HFFc6 (cell line): ENCODE results near the gene CIITA. TPM values are rescaled to one million over a fixed set of nuclear protein-coding genes. Genes with fewer than 3 reads are reported as not detected.
A peak's percentile ranks its signal among the peaks of the same experiment; 100 is the strongest.

Experiments used
- DNase-seq: peaks from one replicate; pipeline ENCODE4 v3.0.0-alpha.2; 2018
- H3K27ac Mint-ChIP-seq: 2 replicates; pipeline ENCODE4 v1.8.0; 2020; ENCODE audit warnings: mild to moderate bottlenecking, mixed read lengths
- H3K27me3 Mint-ChIP-seq: 2 replicates; pipeline ENCODE4 v1.8.0; 2021; ENCODE audit warnings: mild to moderate bottlenecking, moderate library complexity, mixed read lengths; ENCODE audit not compliant: insufficient read depth
- H3K36me3 Mint-ChIP-seq: 2 replicates; pipeline ENCODE4 v1.8.0; 2021; ENCODE audit warnings: low read depth, mixed read lengths
- H3K4me1 Mint-ChIP-seq: 2 replicates; pipeline ENCODE4 v1.8.0; 2020; ENCODE audit warnings: low read depth, mixed read lengths
- H3K4me3 Mint-ChIP-seq: 2 replicates; pipeline ENCODE4 v1.8.0; 2020; ENCODE audit warnings: mild to moderate bottlenecking, moderate library complexity, mixed read lengths
- H3K9me3 Mint-ChIP-seq: 2 replicates; pipeline ENCODE4 v1.8.0; 2020; ENCODE audit warnings: mild to moderate bottlenecking, mixed read lengths
- total RNA-seq, 6 experiments: library from RNA; stranded (reverse); fragmentation: NEBNext Ultra II Directional; extraction: Animal tissue kit (Norgen Biotek cat#: 25700); gene quantifications; 2 replicates in 1 of 6; 3 replicates in 5 of 6; pipeline ENCODE4 v1.2.3, GENCODE V29; 2021
- TF ChIP-seq, protein P1 (sequence below): fragments of 200-600 bp; sonication (generic); IDR thresholded peaks from 2 replicates; pipeline ENCODE4 v1.5.0; 2021; ENCODE audit warnings: antibody characterized with exemption, mild to moderate bottlenecking

The CIITA gene
- total RNA-seq, 6 experiments from 2014 or later, result 0.11 to 0.24 (median 0.13) TPM; not detected in 1

DNA sequence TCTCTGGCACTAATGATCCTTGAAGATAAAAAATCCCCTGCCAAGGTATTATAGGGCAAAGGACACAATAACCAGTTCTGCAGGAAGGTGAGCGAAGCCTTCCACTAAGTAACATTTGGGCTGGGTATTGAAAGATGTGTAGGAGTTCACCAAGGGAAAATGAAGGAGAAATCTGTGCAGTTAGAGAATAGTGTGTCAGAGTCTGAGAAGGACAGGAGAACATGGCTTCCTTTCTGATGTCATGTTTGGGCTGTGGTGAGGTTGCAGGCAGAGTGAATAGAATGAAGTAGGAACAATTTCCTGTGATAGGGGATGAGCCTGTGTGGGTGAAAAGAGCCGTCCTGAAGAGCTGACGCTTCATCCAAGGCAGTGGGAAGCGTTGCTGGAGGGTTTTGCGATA, 24.1 kb upstream of the CIITA start:
- H3K27ac Mint-ChIP-seq, result no peak overlapping the region
- H3K4me3 Mint-ChIP-seq, result peak overlapping the region; percentile 5; the same call in 1 of the 2 replicates
- H3K9me3 Mint-ChIP-seq, result no peaks in the 10 kb centered on the region
- no peaks in the 10 kb centered on the region for H3K36me3 Mint-ChIP-seq
- no peaks in the 10 kb centered on the region for H3K4me1 Mint-ChIP-seq
- TF ChIP-seq, protein P1, sequence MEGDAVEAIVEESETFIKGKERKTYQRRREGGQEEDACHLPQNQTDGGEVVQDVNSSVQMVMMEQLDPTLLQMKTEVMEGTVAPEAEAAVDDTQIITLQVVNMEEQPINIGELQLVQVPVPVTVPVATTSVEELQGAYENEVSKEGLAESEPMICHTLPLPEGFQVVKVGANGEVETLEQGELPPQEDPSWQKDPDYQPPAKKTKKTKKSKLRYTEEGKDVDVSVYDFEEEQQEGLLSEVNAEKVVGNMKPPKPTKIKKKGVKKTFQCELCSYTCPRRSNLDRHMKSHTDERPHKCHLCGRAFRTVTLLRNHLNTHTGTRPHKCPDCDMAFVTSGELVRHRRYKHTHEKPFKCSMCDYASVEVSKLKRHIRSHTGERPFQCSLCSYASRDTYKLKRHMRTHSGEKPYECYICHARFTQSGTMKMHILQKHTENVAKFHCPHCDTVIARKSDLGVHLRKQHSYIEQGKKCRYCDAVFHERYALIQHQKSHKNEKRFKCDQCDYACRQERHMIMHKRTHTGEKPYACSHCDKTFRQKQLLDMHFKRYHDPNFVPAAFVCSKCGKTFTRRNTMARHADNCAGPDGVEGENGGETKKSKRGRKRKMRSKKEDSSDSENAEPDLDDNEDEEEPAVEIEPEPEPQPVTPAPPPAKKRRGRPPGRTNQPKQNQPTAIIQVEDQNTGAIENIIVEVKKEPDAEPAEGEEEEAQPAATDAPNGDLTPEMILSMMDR, result no peak
- DNase-seq, result no peak
- H3K27me3 Mint-ChIP-seq, result peaks cover 30% of the 10 kb centered on the region

DNA sequence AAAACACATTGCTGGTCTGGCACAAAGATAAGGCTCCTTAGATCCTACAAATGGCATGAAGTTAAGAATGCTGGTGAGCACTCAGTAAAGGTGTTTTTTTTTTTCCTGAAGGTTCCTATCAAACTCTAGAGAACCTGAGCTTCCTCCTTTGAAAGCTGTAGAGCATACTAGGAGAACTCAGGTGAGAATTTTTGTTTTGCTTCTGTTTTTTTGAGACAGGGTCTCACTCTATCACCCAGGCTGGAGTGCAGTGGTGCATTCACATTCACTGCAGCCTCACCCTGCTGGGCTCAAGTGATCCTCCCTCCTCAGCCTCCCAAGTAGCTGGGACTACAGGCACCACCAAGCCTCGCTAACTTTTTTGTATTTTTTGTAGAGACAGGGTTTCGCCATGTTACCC, 21.0 kb upstream of the CIITA start:
- H3K27ac Mint-ChIP-seq, result no peak overlapping the region
- H3K27me3 Mint-ChIP-seq, result peaks cover 31% of the 10 kb centered on the region
- no peak for DNase-seq
- H3K4me1 Mint-ChIP-seq, result no peaks in the 10 kb centered on the region
- H3K9me3 Mint-ChIP-seq, result no peaks in the 10 kb centered on the region
- TF ChIP-seq, protein P1, result no peak
- no peaks in the 10 kb centered on the region for H3K36me3 Mint-ChIP-seq
- H3K4me3 Mint-ChIP-seq, result no peak overlapping the region

DNA sequence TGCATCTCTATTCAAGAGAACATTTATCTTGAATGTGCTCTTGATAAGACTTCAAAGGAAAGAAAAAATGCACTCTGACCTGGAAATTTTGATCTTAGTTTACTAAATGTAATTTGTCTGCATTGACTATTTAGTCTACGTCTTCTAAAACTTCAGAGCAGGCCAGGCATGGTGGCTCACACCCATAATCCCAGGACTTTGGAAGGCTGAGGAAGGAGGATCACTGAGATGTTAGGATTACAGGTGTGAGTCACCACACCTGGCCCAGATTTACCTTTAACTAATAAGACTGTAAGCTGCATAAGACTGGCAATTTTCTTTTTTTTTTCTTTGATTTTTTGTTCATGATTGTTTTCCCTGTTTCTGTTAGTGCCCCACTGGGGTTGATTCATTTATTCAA, 18.8 kb upstream of the CIITA start:
- no peaks in the 10 kb centered on the region for H3K9me3 Mint-ChIP-seq
- H3K4me1 Mint-ChIP-seq, result peaks cover 11% of the 10 kb centered on the region
- no peak overlapping the region for H3K27ac Mint-ChIP-seq
- no peaks in the 10 kb centered on the region for H3K36me3 Mint-ChIP-seq
- TF ChIP-seq, protein P1, result no peak
- peaks cover 23% of the 10 kb centered on the region for H3K27me3 Mint-ChIP-seq
- DNase-seq, result no peak
- no peak overlapping the region for H3K4me3 Mint-ChIP-seq

DNA sequence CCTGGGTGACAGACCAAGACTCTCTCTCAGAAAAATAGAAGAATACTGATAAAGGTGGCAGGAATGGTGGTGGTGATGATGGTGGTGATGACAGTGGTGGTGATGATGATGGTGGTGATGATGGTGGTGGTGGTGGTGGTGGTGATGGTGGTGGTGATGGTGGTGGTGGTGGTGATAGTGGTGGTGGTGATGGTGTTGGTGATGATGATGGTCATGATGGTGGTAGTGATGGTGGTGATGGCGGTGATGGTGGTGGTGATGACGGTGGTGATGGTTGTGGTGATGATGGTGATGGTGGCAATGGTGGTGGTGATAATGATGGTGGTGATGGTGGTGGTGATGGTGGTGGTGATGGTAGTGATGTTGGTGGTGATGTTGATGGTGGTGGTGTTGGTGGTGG, 18.0 kb upstream of the CIITA start:
- H3K4me3 Mint-ChIP-seq, result no peak overlapping the region
- TF ChIP-seq, protein P1, result no peak
- H3K27ac Mint-ChIP-seq, result no peak overlapping the region
- peaks cover 11% of the 10 kb centered on the region for H3K4me1 Mint-ChIP-seq
- H3K27me3 Mint-ChIP-seq, result peaks cover 26% of the 10 kb centered on the region
- no peak for DNase-seq
- H3K9me3 Mint-ChIP-seq, result no peaks in the 10 kb centered on the region
- no peaks in the 10 kb centered on the region for H3K36me3 Mint-ChIP-seq

DNA sequence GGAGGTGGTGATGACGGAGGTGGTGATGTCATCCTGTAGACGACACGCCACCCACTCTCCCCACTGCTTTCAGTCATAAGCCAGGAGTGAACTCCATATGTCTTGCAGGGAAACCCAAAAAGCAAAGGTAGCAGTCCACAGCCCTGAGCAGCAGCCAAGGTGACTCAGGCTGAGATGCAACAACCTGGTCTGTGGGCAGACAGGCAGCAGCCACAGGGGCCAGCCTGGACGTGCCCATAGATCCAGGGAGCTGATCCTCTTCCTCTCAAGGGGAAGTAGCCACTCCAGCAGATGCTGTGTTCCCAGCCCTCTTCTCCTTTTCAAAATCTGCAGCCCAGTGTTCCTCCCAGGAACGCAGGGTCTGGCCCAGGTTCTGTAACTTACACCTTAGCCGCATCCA, 17.3 kb upstream of the CIITA start:
- H3K27me3 Mint-ChIP-seq, result peaks cover 27% of the 10 kb centered on the region
- DNase-seq, result no peak
- H3K9me3 Mint-ChIP-seq, result no peaks in the 10 kb centered on the region
- no peak overlapping the region for H3K27ac Mint-ChIP-seq
- no peak overlapping the region for H3K4me3 Mint-ChIP-seq
- TF ChIP-seq, protein P1, result no peak
- no peaks in the 10 kb centered on the region for H3K36me3 Mint-ChIP-seq
- H3K4me1 Mint-ChIP-seq, result peaks cover 11% of the 10 kb centered on the region

DNA sequence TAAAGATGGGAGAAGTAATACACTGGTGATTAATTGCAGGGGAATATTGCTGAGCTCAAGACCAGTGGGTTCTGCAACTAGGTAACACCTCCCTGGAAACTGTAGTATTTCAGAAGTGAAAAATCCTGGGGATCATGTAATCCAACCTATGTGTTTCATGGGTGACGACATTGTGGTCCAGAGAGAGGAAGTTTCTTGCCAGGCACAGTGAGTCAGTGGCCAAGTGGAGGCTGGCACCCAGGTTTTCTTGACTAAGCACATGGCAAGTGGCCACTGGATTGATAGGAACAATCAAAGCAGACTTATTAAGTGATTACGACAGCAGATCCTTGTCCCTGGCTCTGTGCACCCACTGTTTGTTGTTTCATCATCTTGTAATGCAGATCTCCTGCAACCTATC, 14.6 kb upstream of the CIITA start:
- Mint-ChIP-seq H3K27me3 (peaks cover 35% of the 10 kb centered on the region), H3K27ac (no peak overlapping the region), H3K4me1 (peaks cover 11% of the 10 kb centered on the region), H3K36me3 (no peaks in the 10 kb centered on the region), H3K9me3 (no peaks in the 10 kb centered on the region), H3K4me3 (no peak overlapping the region)
- TF ChIP-seq, protein P1, result no peak
- peak; percentile 49 for DNase-seq
